Breast epithelium (tissue), 4 donors: ENCODE data around the gene NCK2. TPM values are rescaled to one million over a fixed set of nuclear protein-coding genes. Genes with fewer than 3 reads are reported as not detected.

Experiments
- DNase-seq, 2 donors: peaks; one replicate each; pipeline ENCODE4 v3.0.0-alpha.2; 2019; ENCODE audit warnings: low spot score in 2 of 2
- H3K27ac ChIP-seq, 2 donors: fragments of 200-600 bp; sonication (generic) in 1 of 2; one replicate each; pipeline ENCODE4 v1.5.1; 2016 to 2019; ENCODE audit warnings: mild to moderate bottlenecking in 1 of 2
- H3K27me3 ChIP-seq, 2 donors: fragments of 200-600 bp; sonication (generic) in 1 of 2; one replicate each; pipeline versions ENCODE4 v1.5.1 to v1.6.0; 2017 to 2019; ENCODE audit warnings: control low read depth in 1 of 2, mild to moderate bottlenecking in 1 of 2
- H3K36me3 ChIP-seq: fragments of 200-600 bp; one replicate; pipeline ENCODE4 v1.5.1; 2019
- H3K4me1 ChIP-seq, 2 donors: fragments of 200-600 bp; sonication (generic); one replicate each; pipeline ENCODE4 v1.5.1; 2016 to 2019; ENCODE audit warnings: control low read depth in 1 of 2
- H3K4me3 ChIP-seq, 3 donors: fragments of 200-600 bp; sonication (generic); 1 replicate in 2 of 3; 2 replicates in 1 of 3; pipeline ENCODE4 v1.5.1; 2016 to 2019; ENCODE audit warnings: mild to moderate bottlenecking in 3 of 3, moderate library complexity in 2 of 3
- H3K9me3 ChIP-seq, 2 donors: fragments of 200-600 bp; sonication (generic) in 1 of 2; one replicate each; pipeline ENCODE4 v1.5.1; 2016 to 2019; ENCODE audit warnings: control low read depth in 1 of 2
- POLR2A ChIP-seq: fragments of 450-650 bp; IDR thresholded peaks from one replicate; pipeline ENCODE4 v1.6.1; 2016; ENCODE audit warnings: antibody characterized with exemption, mild to moderate bottlenecking, moderate library complexity
- POLR2AphosphoS5 ChIP-seq, 3 donors: sonication (generic); formaldehyde crosslinking; IDR thresholded peaks; one replicate each; pipeline ENCODE4 v1.6.1; 2017; ENCODE audit warnings: antibody characterized with exemption in 3 of 3
- intact Hi-C: fragments of 100-400 bp; cut with DNase I; formaldehyde crosslinking; loops from one replicate; pipeline ENCODE4 v1.15.1; 2023; ENCODE audit warnings: low total_unique reads
- total RNA-seq, 3 donors: library from RNA; depleted of rRNA; stranded (reverse); fragments of >200 nt; gene quantifications; one replicate each; pipeline ENCODE4 v1.1.0, GENCODE V29; 2016
- TF ChIP-seq, protein P1 (sequence below), 3 donors: fragments of 450-650 bp; IDR thresholded peaks; one replicate each; pipeline ENCODE4 v1.5.1; 2016 to 2017; ENCODE audit warnings: antibody characterized with exemption in 3 of 3, mild to moderate bottlenecking in 3 of 3, moderate library complexity in 3 of 3

Gene NCK2
- total RNA-seq, 3 donors from 2014 or later = 42.0 to 54.3 (median 46.9) TPM

GRCh38 chr2:105928086-105928485 lies 183.4 kb downstream of the NCK2 start:
- no peak overlapping the region for H3K4me3 ChIP-seq
- no peaks in the 10 kb centered on the region for H3K36me3 ChIP-seq
- H3K4me1 ChIP-seq = no peaks in the 10 kb centered on the region
- DNase-seq = no peak
- H3K27ac ChIP-seq = peak overlapping the region in 1 of 2 donors; percentile 37
- H3K27me3 ChIP-seq = no peaks in the 10 kb centered on the region
- intact Hi-C loops = no loop called here
- no peaks in the 10 kb centered on the region for H3K9me3 ChIP-seq
- TF ChIP-seq POLR2AphosphoS5 (IDR thresholded peaks at IDR 0.05) (no peak), POLR2A (no peak)
- TF ChIP-seq, protein P1, sequence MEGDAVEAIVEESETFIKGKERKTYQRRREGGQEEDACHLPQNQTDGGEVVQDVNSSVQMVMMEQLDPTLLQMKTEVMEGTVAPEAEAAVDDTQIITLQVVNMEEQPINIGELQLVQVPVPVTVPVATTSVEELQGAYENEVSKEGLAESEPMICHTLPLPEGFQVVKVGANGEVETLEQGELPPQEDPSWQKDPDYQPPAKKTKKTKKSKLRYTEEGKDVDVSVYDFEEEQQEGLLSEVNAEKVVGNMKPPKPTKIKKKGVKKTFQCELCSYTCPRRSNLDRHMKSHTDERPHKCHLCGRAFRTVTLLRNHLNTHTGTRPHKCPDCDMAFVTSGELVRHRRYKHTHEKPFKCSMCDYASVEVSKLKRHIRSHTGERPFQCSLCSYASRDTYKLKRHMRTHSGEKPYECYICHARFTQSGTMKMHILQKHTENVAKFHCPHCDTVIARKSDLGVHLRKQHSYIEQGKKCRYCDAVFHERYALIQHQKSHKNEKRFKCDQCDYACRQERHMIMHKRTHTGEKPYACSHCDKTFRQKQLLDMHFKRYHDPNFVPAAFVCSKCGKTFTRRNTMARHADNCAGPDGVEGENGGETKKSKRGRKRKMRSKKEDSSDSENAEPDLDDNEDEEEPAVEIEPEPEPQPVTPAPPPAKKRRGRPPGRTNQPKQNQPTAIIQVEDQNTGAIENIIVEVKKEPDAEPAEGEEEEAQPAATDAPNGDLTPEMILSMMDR (IDR thresholded peaks at IDR 0.05) = no peak

GRCh38 chr2:105928563-105928962 lies 183.9 kb downstream of the NCK2 start:
- peak overlapping the region in 1 of 2 donors; percentile 45 for H3K27ac ChIP-seq
- TF ChIP-seq POLR2AphosphoS5 (IDR thresholded peaks at IDR 0.05) (no peak), POLR2A (no peak)
- TF ChIP-seq, protein P1 (IDR thresholded peaks at IDR 0.05) = no peak
- H3K36me3 ChIP-seq = no peaks in the 10 kb centered on the region
- H3K27me3 ChIP-seq = no peaks in the 10 kb centered on the region
- H3K9me3 ChIP-seq = no peaks in the 10 kb centered on the region
- no peaks in the 10 kb centered on the region for H3K4me1 ChIP-seq
- DNase-seq = peak in 1 of 2 donors; percentile 27
- H3K4me3 ChIP-seq = no peak overlapping the region
- intact Hi-C loops = no loop called here

DNA sequence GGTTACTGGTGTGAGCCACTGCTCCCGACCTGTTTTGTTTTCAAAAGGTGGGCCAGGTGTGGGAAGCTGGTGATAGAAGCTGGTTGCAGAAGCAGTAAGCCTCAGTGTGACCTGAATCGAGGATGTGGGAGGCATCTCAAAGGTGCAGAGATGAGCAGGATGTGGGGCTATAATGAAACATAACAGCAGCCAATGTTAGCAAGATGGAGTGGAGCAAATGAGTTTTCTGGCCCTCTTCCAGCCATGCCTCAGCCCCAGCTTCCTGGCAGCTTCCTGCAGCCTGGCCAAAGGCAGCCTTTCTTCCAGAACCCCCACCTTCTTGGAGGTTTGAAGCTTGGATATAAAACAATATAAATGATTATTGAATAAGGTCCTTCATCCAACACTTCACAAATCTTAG lies 184.8 kb downstream of the NCK2 start:
- TF ChIP-seq POLR2A = no peak
- TF ChIP-seq, protein P1 (IDR thresholded peaks at IDR 0.05) = no peak
- no peak for TF ChIP-seq POLR2AphosphoS5 (IDR thresholded peaks at IDR 0.05)
- intact Hi-C loops = no loop called here
- H3K27ac ChIP-seq = peak overlapping the region in 1 of 2 donors; percentile 45
- H3K36me3 ChIP-seq = no peaks in the 10 kb centered on the region
- H3K4me3 ChIP-seq = no peak overlapping the region
- no peaks in the 10 kb centered on the region for H3K4me1 ChIP-seq
- no peak for DNase-seq
- H3K9me3 ChIP-seq = no peaks in the 10 kb centered on the region
- no peaks in the 10 kb centered on the region for H3K27me3 ChIP-seq

DNA sequence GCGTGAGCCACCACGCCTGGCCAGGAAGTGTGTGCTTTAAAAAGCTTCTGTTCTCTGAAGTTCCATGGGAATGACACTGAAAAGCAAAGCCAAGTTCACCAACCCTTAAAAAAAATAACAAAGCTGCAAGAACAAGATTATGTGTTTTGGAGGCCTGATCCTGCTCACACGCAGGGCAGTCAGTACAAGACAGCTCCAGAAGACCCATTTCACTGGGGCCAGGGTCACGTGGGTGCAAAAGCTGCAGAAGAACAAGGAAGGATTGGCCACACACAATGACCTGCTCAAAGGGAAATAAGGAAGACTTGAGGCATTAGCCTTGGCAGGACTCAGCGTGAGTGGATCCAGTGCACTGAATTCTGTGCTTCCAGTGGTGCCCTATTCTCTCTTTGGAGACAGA lies 187.9 kb downstream of the NCK2 start:
- H3K4me1 ChIP-seq = no peaks in the 10 kb centered on the region
- TF ChIP-seq POLR2A (no peak), POLR2AphosphoS5 (IDR thresholded peaks at IDR 0.05) (no peak)
- TF ChIP-seq, protein P1 (IDR thresholded peaks at IDR 0.05) = no peak
- H3K9me3 ChIP-seq = no peaks in the 10 kb centered on the region
- no peaks in the 10 kb centered on the region for H3K36me3 ChIP-seq
- H3K27ac ChIP-seq = peak overlapping the region in 1 of 2 donors; percentile 85
- H3K27me3 ChIP-seq = no peaks in the 10 kb centered on the region
- no peak overlapping the region for H3K4me3 ChIP-seq
- DNase-seq = no peak
- intact Hi-C loops = no loop called here

- H3K27me3 ChIP-seq = no peaks in the 10 kb centered on the region
- no peak for TF ChIP-seq POLR2AphosphoS5 (IDR thresholded peaks at IDR 0.05)
- no peak for TF ChIP-seq POLR2A
- TF ChIP-seq, protein P1 (IDR thresholded peaks at IDR 0.05) = no peak
- no peaks in the 10 kb centered on the region for H3K36me3 ChIP-seq
- H3K9me3 ChIP-seq = no peaks in the 10 kb centered on the region
- peak overlapping the region; percentile 61 to 85 for H3K27ac ChIP-seq
- no peak overlapping the region for H3K4me3 ChIP-seq
- peak in 1 of 2 donors; percentile 27 for DNase-seq
- intact Hi-C loops = no loop called here
- no peaks in the 10 kb centered on the region for H3K4me1 ChIP-seq
Observed at GRCh38 chr2:105933906-105934305, 189.2 kb downstream of the NCK2 start.
